Ascending aorta (tissue), 2 donors: ENCODE data around the gene HSPG2. TPM values are rescaled to one million over a fixed set of nuclear protein-coding genes. Genes with fewer than 3 reads are reported as not detected.
A peak's percentile ranks its signal among the peaks of the same experiment; 100 is the strongest.
"Not testable (repeated sequence)": the region's sequence is repeated elsewhere in the genome, so short reads cannot be mapped to it uniquely, and the experiment has no call there.

Experiments
- DNase-seq, 2 donors: peaks; one replicate each; pipeline ENCODE4 v3.0.0-alpha.2; 2019; ENCODE audit warnings: low spot score in 2 of 2
- H3K27ac ChIP-seq, 2 donors: fragments of 200-600 bp; sonication (generic); one replicate each; pipeline ENCODE4 v1.5.1; 2016 to 2017; ENCODE audit warnings: mild to moderate bottlenecking in 1 of 2
- H3K27me3 ChIP-seq: fragments of 200-600 bp; sonication (generic); one replicate; pipeline ENCODE4 v1.5.1; 2017
- H3K36me3 ChIP-seq, 2 donors: fragments of 200-600 bp; sonication (generic); one replicate each; pipeline ENCODE4 v1.5.1; 2016
- H3K4me1 ChIP-seq, 2 donors: fragments of 200-600 bp; sonication (generic); one replicate each; pipeline ENCODE4 v1.5.1; 2016 to 2017; ENCODE audit warnings: mild to moderate bottlenecking in 1 of 2
- H3K4me3 ChIP-seq, 2 donors: fragments of 200-600 bp; sonication (generic); one replicate each; pipeline ENCODE4 v1.5.1; 2016 to 2017; ENCODE audit warnings: mild to moderate bottlenecking in 1 of 2
- H3K9me3 ChIP-seq, 2 donors: fragments of 200-600 bp; sonication (generic); one replicate each; pipeline ENCODE4 v1.5.1; 2016
- CTCF ChIP-seq, 3 experiments: fragments of 200-600 bp in 2 of 3; fragments of 450-650 bp in 1 of 3; sonication (generic) in 2 of 3; IDR thresholded peaks; one replicate each; pipeline ENCODE4 v1.5.1; 2016 to 2019; ENCODE audit warnings: antibody characterized with exemption in 3 of 3, mild to moderate bottlenecking in 1 of 3, moderate library complexity in 1 of 3
- intact Hi-C: fragments of 100-400 bp; cut with DNase I; formaldehyde crosslinking; loops from one replicate; pipeline ENCODE4 v1.15.1; 2023
- total RNA-seq: library from RNA; depleted of rRNA; stranded (reverse); fragments of >200 nt; gene quantifications from one replicate; pipeline ENCODE4 v1.1.0, GENCODE V29; 2016

HSPG2 gene
- total RNA-seq, 1 donor from 2014 or later = 1,294 TPM

GRCh38 chr1:21951226-21951870 lies 14.2 kb upstream of the HSPG2 start:
- intact Hi-C loops = no loop called here
- Histone ChIP-seq H3K27ac (no peak overlapping the region), H3K4me1 (peaks cover under 1 to 7% of the 10 kb centered on the region in 2 donors), H3K4me3 (no peak overlapping the region), H3K9me3 (no peaks in the 10 kb centered on the region), H3K36me3 (no peaks in the 10 kb centered on the region), H3K27me3 (no peaks in the 10 kb centered on the region)
- no peak for DNase-seq
- no peak for TF ChIP-seq CTCF (IDR thresholded peaks at IDR 0.05)

GRCh38 chr1:21950734-21951133 lies 13.6 kb upstream of the HSPG2 start:
- Histone ChIP-seq H3K27ac (no peak overlapping the region), H3K36me3 (no peaks in the 10 kb centered on the region), H3K4me1 (peaks cover 0 to 5% of the 10 kb centered on the region in 2 donors), H3K4me3 (no peak overlapping the region), H3K9me3 (no peaks in the 10 kb centered on the region), H3K27me3 (no peaks in the 10 kb centered on the region)
- intact Hi-C loops = no loop called here
- TF ChIP-seq CTCF (IDR thresholded peaks at IDR 0.05) = no peak
- DNase-seq = no peak

- peaks cover 3 to 14% of the 10 kb centered on the region in 2 donors for H3K4me1 ChIP-seq
- H3K27ac ChIP-seq = no peak overlapping the region
- intact Hi-C loops = no loop called here
- H3K9me3 ChIP-seq = no peaks in the 10 kb centered on the region
- no peak overlapping the region for H3K4me3 ChIP-seq
- TF ChIP-seq CTCF (IDR thresholded peaks at IDR 0.05) = no peak
- H3K36me3 ChIP-seq = no peaks in the 10 kb centered on the region
- DNase-seq = no peak
- H3K27me3 ChIP-seq = no peaks in the 10 kb centered on the region
Observed at GRCh38 chr1:21946836-21947587, 9.9 kb upstream of the HSPG2 start.

DNA sequence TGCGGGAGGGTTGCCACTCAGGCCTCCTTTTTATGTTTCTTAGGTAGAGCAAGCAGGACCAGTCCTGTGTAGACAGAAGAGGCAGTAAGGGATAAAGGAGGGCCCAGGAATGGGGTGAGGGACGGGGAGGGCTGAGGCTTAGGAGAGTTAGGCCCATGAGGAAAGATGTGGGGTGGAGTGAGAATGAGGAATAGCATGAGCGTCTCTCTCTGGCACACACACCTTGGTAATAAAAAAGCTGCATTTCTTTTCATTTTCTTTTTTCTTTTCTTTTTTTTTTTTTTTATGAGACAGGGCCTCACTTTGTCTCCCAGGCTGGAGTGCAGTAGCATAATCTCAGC lies 7.6 kb upstream of the HSPG2 start:
- no peak for DNase-seq
- Histone ChIP-seq H3K9me3 (no peaks in the 10 kb centered on the region), H3K36me3 (no peaks in the 10 kb centered on the region), H3K4me3 (no peak overlapping the region), H3K4me1 (peaks cover 3 to 30% of the 10 kb centered on the region in 2 donors), H3K27ac (peak overlapping the region; percentile 12 to 68), H3K27me3 (no peaks in the 10 kb centered on the region)
- intact Hi-C loops = no loop called here
- no peak for TF ChIP-seq CTCF (IDR thresholded peaks at IDR 0.05)

DNA sequence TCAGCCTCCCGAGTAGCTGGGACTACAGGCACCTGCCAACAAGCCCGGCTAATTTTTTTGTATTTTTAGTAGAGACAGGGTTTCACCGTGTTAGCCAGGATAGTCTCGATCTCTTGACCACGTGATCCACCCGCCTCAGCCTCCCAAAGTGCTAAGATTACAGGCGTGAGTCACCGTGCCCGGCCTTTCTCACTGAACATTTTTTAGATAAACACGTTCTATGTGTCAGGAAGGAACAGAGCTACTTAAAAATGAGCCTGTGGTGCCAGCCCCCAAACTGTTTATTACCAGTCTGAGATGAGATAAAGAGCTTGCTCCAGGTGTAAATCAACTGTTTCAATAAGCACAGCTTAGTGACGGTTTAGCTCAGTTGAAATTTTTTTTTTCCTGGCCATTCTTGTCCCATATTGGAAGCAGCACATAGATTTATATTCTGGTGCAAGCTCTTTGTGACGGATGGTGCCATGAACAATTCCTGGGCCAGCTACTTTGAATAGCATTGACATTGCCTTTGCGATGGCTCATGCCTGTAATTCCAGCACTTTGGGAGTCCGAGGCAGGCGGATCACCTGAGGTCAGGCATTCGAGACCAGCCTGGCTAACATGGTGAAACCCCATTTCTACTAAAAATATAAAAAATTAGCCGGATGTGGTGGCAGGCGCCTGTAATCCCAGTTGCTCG lies 6.0 kb upstream of the HSPG2 start:
- peak overlapping the region; percentile 94 to 95 for H3K27ac ChIP-seq
- H3K36me3 ChIP-seq, H3K9me3 ChIP-seq, H3K27me3 ChIP-seq, intact Hi-C loops, H3K4me3 ChIP-seq: not testable (repeated sequence)
- DNase-seq = peak in 1 of 2 donors; percentile 83
- peaks cover 12 to 44% of the 10 kb centered on the region in 2 donors for H3K4me1 ChIP-seq

DNA sequence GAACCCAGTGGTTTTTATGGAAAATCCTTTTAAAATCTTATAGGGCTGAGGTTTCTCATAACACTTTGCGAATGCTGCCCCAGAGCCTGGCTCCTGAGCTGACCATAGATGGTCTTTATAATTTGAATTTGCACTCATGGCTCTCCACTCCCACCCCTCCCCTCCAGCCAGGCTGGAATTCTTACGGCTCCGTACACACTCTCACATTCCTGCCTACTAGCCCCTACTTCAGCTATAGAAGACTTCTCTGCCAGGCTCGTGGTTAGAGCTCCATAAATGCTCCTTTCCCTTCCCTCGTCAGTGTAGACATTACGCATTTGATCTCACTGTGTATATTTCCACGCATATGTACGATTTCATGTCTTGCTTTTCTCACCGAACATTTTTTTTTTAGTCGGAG lies 5.4 kb upstream of the HSPG2 start:
- Histone ChIP-seq H3K4me1 (peaks cover 12 to 50% of the 10 kb centered on the region in 2 donors), H3K36me3 (no peaks in the 10 kb centered on the region), H3K27me3 (no peaks in the 10 kb centered on the region), H3K4me3 (no peak overlapping the region), H3K9me3 (no peaks in the 10 kb centered on the region), H3K27ac (peak overlapping the region; percentile 94 to 95)
- no peak for TF ChIP-seq CTCF (IDR thresholded peaks at IDR 0.05)
- intact Hi-C loops = no loop called here
- DNase-seq = no peak
